NCI-H2171 (cell line): ENCODE results near the gene MAD2L2.

Source experiments
- DNase-seq: peaks from one replicate; lab custom pipeline; 2025; lab: John Stamatoyannopoulos, UW

Gene MAD2L2

DNA sequence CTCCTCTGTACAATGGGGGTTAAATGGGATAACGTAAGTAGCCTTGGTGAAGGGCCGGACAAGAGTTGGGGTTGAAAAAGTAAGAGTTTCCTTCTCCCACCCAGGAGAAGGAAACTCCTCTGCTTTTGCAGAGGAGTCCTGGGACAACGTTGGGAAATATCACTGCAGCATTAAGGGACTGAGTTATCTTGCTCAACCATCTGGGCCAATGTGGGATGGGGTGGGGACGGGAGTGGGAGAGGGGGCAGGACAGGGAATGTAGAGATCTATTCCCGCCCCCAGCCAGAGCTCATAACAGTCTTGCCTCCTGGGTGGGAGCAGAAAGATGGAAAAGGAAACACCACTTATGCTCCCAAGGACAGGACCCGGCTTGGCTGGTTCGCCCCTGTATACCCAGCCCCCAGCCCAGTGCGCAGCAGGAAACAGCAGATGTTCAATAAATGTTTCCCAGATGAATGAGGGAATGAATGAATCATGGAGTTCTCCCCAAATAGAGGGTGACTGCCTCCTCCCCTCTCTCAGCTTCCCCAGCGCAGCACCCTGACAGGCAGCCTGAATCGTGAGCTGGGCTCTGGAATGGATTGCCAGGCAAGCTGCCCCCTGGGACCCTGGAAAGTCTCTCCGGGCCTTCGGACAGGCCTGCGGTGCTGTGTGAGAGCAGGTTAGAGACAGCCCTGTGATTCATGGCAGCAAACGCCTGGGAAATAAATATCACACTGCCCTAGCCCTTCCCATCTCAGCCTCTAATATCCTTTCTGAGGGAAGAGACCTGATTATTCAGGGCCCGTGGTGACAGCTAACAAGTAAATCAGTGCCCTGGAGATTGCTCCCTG, 51.5 kb downstream of the MAD2L2 start:
- peak; percentile 13 for DNase-seq

DNA sequence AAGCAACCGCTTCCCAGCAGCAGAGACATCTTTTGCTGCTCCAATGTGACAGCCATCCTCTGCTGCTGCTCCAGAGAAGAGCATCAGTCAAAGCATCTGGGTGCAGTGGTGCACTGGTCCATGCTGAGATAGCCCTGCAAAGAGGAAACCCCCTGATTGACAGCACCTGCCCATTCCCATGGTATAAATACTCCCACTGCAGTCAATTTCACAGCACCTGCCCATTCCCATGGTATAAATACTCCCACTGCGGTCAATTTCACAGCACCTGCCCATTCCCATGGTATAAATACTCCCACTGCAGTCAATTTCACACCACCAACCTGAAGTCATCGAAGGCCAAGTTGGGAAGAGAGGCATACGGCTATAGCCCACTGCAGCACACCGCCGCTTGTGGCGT, 52.2 kb downstream of the MAD2L2 start:
- DNase-seq = no peak

DNA sequence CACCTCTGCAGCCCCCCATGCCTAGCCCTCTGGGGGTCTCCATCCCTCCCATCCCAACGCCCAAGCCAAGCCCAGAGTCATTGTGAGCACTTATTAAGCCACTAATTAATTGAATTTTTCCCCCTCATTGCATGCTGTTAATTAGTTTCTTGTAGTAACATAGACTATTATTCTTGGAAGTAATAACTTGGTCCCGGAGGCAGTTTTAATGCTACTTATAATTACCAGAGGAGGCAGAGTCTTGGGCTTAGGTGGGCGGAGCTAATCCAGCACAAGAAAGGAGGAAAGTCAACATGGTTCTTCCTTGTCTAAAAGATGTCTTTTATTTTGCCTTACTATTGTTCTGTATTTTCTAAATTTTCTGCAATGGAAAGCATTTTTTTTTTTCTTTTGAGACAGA, 54.4 kb downstream of the MAD2L2 start:
- no peak for DNase-seq
